ENCODE measurements around the gene FGD1. TPM values are rescaled to one million over a fixed set of nuclear protein-coding genes. Genes with fewer than 3 reads are reported as not detected.
"Not testable (repeated sequence)": the region's sequence is repeated elsewhere in the genome, so short reads cannot be mapped to it uniquely, and the experiment has no call there.

Gene FGD1
- total RNA-seq (ENCODE audit: unreplicated experiment): 15.6 TPM
- long read RNA-seq, partial matches to known transcripts: 2 of 3 reads
- long read RNA-seq, other reads (novel, unspliced or antisense): 1 of 3 reads

- Mint-ChIP-seq H3K27ac (ENCODE audit: unreplicated experiment) (peak within 1 kb of the TSS; percentile 36), H3K4me3 (ENCODE audit: unreplicated experiment) (peak within 1 kb of the TSS; percentile 79), H3K27me3 (ENCODE audit: unreplicated experiment) (peaks cover 5% of the 10 kb centered on the region), H3K36me3 (ENCODE audit: low read depth, unreplicated experiment) (no peaks in the 10 kb centered on the region), H3K4me1 (ENCODE audit: unreplicated experiment) (peaks cover 8% of the 10 kb centered on the region), H3K9me3 (ENCODE audit: unreplicated experiment) (no peaks in the 10 kb centered on the region)
- no peak for TF ChIP-seq CTCF (IDR thresholded peaks at IDR 0.05; ENCODE audit: unreplicated experiment)
- DNase-seq (ENCODE audit: low spot score): peak; percentile 55
These were observed at the start of gene FGD1 for GRCh38 chrX:54495814-54496516. Gene FGD1 (minus strand): TSS chrX:54496234. CDS start chrX:54495432, 802 bp downstream.

- H3K36me3 Mint-ChIP-seq (ENCODE audit: low read depth, unreplicated experiment): peaks cover 22% of the 10 kb centered on the region
These were observed 46.2 kb upstream of the FGD1 start for GRCh38 chrX:54542239-54542638.

GRCh38 chrX:54540289-54540688 lies 44.3 kb upstream of the FGD1 start:
- Mint-ChIP-seq H3K4me3 (ENCODE audit: unreplicated experiment) (no peak overlapping the region), H3K9me3 (ENCODE audit: unreplicated experiment) (no peaks in the 10 kb centered on the region), H3K27me3 (ENCODE audit: unreplicated experiment) (no peaks in the 10 kb centered on the region), H3K27ac (ENCODE audit: unreplicated experiment) (no peak overlapping the region), H3K4me1 (ENCODE audit: unreplicated experiment) (no peaks in the 10 kb centered on the region), H3K36me3 (ENCODE audit: low read depth, unreplicated experiment) (peaks cover 22% of the 10 kb centered on the region)
- DNase-seq (ENCODE audit: low spot score): no peak
- no peak for TF ChIP-seq CTCF (IDR thresholded peaks at IDR 0.05; ENCODE audit: unreplicated experiment)

More at GRCh38 chrX:54542239-54542638, 46.2 kb upstream of the FGD1 start:
- H3K4me1 Mint-ChIP-seq (ENCODE audit: unreplicated experiment); DNase-seq (ENCODE audit: low spot score); H3K4me3 Mint-ChIP-seq (ENCODE audit: unreplicated experiment); H3K9me3 Mint-ChIP-seq (ENCODE audit: unreplicated experiment); H3K27me3 Mint-ChIP-seq (ENCODE audit: unreplicated experiment); H3K27ac Mint-ChIP-seq (ENCODE audit: unreplicated experiment): not testable (repeated sequence)

- no peak for DNase-seq (ENCODE audit: low spot score)
- H3K27me3 Mint-ChIP-seq (ENCODE audit: unreplicated experiment): peaks cover 8% of the 10 kb centered on the region
- no peaks in the 10 kb centered on the region for H3K9me3 Mint-ChIP-seq (ENCODE audit: unreplicated experiment)
- peaks cover 3% of the 10 kb centered on the region for H3K36me3 Mint-ChIP-seq (ENCODE audit: low read depth, unreplicated experiment)
- no peak for TF ChIP-seq CTCF (IDR thresholded peaks at IDR 0.05; ENCODE audit: unreplicated experiment)
- H3K4me1 Mint-ChIP-seq (ENCODE audit: unreplicated experiment): peaks cover 15% of the 10 kb centered on the region
- H3K27ac Mint-ChIP-seq (ENCODE audit: unreplicated experiment): peak overlapping the region; percentile 45
- H3K4me3 Mint-ChIP-seq (ENCODE audit: unreplicated experiment): no peak overlapping the region
These were observed 38.2 kb upstream of the FGD1 start for GRCh38 chrX:54534271-54534670.

GRCh38 chrX:54530357-54530900 lies 34.4 kb upstream of the FGD1 start:
- H3K27me3 Mint-ChIP-seq (ENCODE audit: unreplicated experiment): peaks cover 11% of the 10 kb centered on the region
- H3K4me3 Mint-ChIP-seq (ENCODE audit: unreplicated experiment): peak overlapping the region; percentile 93
- H3K27ac Mint-ChIP-seq (ENCODE audit: unreplicated experiment): peak overlapping the region; percentile 84
- peaks cover 3% of the 10 kb centered on the region for H3K36me3 Mint-ChIP-seq (ENCODE audit: low read depth, unreplicated experiment)
- H3K9me3 Mint-ChIP-seq (ENCODE audit: unreplicated experiment): no peaks in the 10 kb centered on the region
- no peak for DNase-seq (ENCODE audit: low spot score)
- H3K4me1 Mint-ChIP-seq (ENCODE audit: unreplicated experiment): peaks cover 21% of the 10 kb centered on the region
- no peak for TF ChIP-seq CTCF (IDR thresholded peaks at IDR 0.05; ENCODE audit: unreplicated experiment)

Data from endothelial cell (in vitro differentiated cells).